Heart left ventricle (tissue), 16 donors: ENCODE data around the gene SMIM1. TPM values are rescaled to one million over a fixed set of nuclear protein-coding genes. Genes with fewer than 3 reads are reported as not detected.

Experiments
- ATAC-seq, 4 donors: fragments of 200-7000 bp; cut with Tn5 transposase; one replicate each; pipeline ENCODE4 v1.9.1; 2020 to 2022; ENCODE audit warnings: moderate library complexity in 4 of 4, mild to moderate bottlenecking in 3 of 4, moderate number of reproducible peaks in 1 of 4
- DNase-seq, 5 donors: peaks; one replicate each; pipeline ENCODE4 v3.0.0-alpha.2; 2020
- H3K27ac ChIP-seq, 12 donors: fragments of 200-600 bp; sonication (generic) in 4 of 12; one replicate each; pipeline versions ENCODE4 v1.5.0 to v1.8.0; 2016 to 2022; ENCODE audit warnings: mild to moderate bottlenecking in 2 of 12
- H3K27me3 ChIP-seq, 9 donors: fragments of 200-600 bp; sonication (generic) in 2 of 9; one replicate each; pipeline versions ENCODE4 v1.5.1 to v1.8.0; 2016 to 2022; ENCODE audit warnings: mild to moderate bottlenecking in 3 of 9
- H3K36me3 ChIP-seq, 9 donors: fragments of 200-600 bp; sonication (generic) in 2 of 9; one replicate each; pipeline versions ENCODE4 v1.5.0 to v1.8.0; 2018 to 2022; ENCODE audit warnings: mild to moderate bottlenecking in 2 of 9
- H3K4me1 ChIP-seq, 12 donors: fragments of 200-600 bp; sonication (generic) in 4 of 12; one replicate each; pipeline versions ENCODE4 v1.5.0 to v1.8.0; 2016 to 2022; ENCODE audit warnings: mild to moderate bottlenecking in 3 of 12
- H3K4me3 ChIP-seq, 12 donors: fragments of 200-600 bp; sonication (generic) in 4 of 12; one replicate each; pipeline versions ENCODE4 v1.5.0 to v1.8.0; 2017 to 2022; ENCODE audit warnings: mild to moderate bottlenecking in 9 of 12, moderate library complexity in 4 of 12
- H3K9me3 ChIP-seq, 12 donors: fragments of 200-600 bp; sonication (generic) in 4 of 12; one replicate each; pipeline versions ENCODE4 v1.5.0 to v1.8.0; 2016 to 2022; ENCODE audit warnings: mild to moderate bottlenecking in 1 of 12
- POLR2A ChIP-seq, 2 donors: fragments of 450-650 bp; IDR thresholded peaks; one replicate each; pipeline ENCODE4 v1.6.1; 2017; ENCODE audit warnings: antibody characterized with exemption in 2 of 2, mild to moderate bottlenecking in 2 of 2, moderate library complexity in 2 of 2
- WGBS, 4 donors: extraction: QIAGEN DNeasy Blood & Tissue Kit in 2 of 4; methylation state at CpG; one replicate each; pipeline versions ENCODE4 v1.1.5 to v1.1.7; 2013 to 2018; 5-methylcytosine and 5-hydroxymethylcytosine counted together
- intact Hi-C, 10 donors: fragments of 100-400 bp; cut with DNase I; formaldehyde crosslinking; loops; one replicate each; pipeline versions ENCODE4 v1.11.1 to v1.14.2; 2022
- polyA plus RNA-seq, 2 donors: library from polyadenylated mRNA; stranded (reverse); fragments of 200-250 nt; gene quantifications; one replicate each; pipeline ENCODE4 v1.2.3, GENCODE V29; 2013
- total RNA-seq, 9 donors: library from RNA; depleted of rRNA in 2 of 9; stranded (reverse); fragments of >200 nt in 2 of 9; fragmentation: NEBNext Ultra II Directional in 3 of 9; extraction: Animal tissue kit (Norgen Biotek cat#: 25700) in 3 of 9; gene quantifications; one replicate each; pipeline versions ENCODE4 v1.1.0 to v1.2.4, GENCODE V29; 2016 to 2023
- TF ChIP-seq, protein P1 (sequence below), 12 donors: fragments of 200-600 bp; sonication (generic) in 4 of 12; IDR thresholded peaks; one replicate each; pipeline versions ENCODE4 v1.5.0 to v1.8.0; 2018 to 2022; ENCODE audit warnings: antibody characterized with exemption in 12 of 12, mild to moderate bottlenecking in 5 of 12
- donor health status: ischemic (EF 13 %, LVEDD 7.1; RV severe dilation, severe dysfunction).
- donor health status: healthy with polysubstance abuse.
- donor health status: DM: no; HTN: yes; CAD: no.
- donor health status: DM: no; HTN: no; CAD: no.
- donor health status: ischemic (EF 25% LVEDD 6.9; RV normal size, moderate dysfunction).
- donor health status: ischemic (EF 25% LVEDD 5.7; RV mildly dilated, moderate dysfunction).
- donor health status: healthy.
- donor health status: DM: yes; HTN: yes; CAD: no.
- donor health status: ischemic (EF 35%, LVEDD 5.7; RV mildly dilated, moderate dysfunction).
- donor health status: nonischemic (EF 11% LVEDD 7.7; RV severe dilation, severe dysfunction).
- donor health status: DM: yes; HTN: yes; CAD: no.
- donor health status: PGD.
- donor health status: ischemic (EF 29% LVEDD 5.4; RV normal size, mild dysfunction).
- donor health status: nonischemic (EF 23%, LVEDD 6.1; RV moderate dilation, normal function).

The SMIM1 gene
- total and polyA plus RNA-seq, 11 donors: 3.8 to 51.2 (median 11.7) TPM

GRCh38 chr1:3821447-3821846 lies 48.9 kb downstream of the SMIM1 start:
- ATAC-seq: no peak

GRCh38 chr1:3821908-3822307 lies 49.4 kb downstream of the SMIM1 start:
- Histone ChIP-seq H3K36me3 (peaks cover 0 to 80% (median 77%) of the 10 kb centered on the region in 9 donors), H3K4me3 (no peak overlapping the region)
- no peak for DNase-seq

More at GRCh38 chr1:3821447-3821846, 48.9 kb downstream of the SMIM1 start:
- intact Hi-C loops: no loop called here
- no peak for DNase-seq
- WGBS, 4 donors: 77 to 89% (median 82%) methylated on average over 13 of the region's 13 CpGs
- Histone ChIP-seq H3K36me3 (peaks cover 0 to 78% (median 73%) of the 10 kb centered on the region in 9 donors), H3K9me3 (no peaks in the 10 kb centered on the region), H3K4me3 (no peak overlapping the region), H3K4me1 (no peaks in the 10 kb centered on the region), H3K27me3 (no peaks in the 10 kb centered on the region), H3K27ac (no peak overlapping the region)
- no peak for TF ChIP-seq POLR2A (IDR thresholded peaks at IDR 0.05)
- TF ChIP-seq, protein P1, sequence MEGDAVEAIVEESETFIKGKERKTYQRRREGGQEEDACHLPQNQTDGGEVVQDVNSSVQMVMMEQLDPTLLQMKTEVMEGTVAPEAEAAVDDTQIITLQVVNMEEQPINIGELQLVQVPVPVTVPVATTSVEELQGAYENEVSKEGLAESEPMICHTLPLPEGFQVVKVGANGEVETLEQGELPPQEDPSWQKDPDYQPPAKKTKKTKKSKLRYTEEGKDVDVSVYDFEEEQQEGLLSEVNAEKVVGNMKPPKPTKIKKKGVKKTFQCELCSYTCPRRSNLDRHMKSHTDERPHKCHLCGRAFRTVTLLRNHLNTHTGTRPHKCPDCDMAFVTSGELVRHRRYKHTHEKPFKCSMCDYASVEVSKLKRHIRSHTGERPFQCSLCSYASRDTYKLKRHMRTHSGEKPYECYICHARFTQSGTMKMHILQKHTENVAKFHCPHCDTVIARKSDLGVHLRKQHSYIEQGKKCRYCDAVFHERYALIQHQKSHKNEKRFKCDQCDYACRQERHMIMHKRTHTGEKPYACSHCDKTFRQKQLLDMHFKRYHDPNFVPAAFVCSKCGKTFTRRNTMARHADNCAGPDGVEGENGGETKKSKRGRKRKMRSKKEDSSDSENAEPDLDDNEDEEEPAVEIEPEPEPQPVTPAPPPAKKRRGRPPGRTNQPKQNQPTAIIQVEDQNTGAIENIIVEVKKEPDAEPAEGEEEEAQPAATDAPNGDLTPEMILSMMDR (IDR thresholded peaks at IDR 0.05): no peak

GRCh38 chr1:3822421-3822820 lies 49.9 kb downstream of the SMIM1 start:
- no peak for DNase-seq
- no peak overlapping the region for H3K4me3 ChIP-seq
- ATAC-seq: no peak
- no peaks in the 10 kb centered on the region for H3K9me3 ChIP-seq
- TF ChIP-seq, protein P1 (IDR thresholded peaks at IDR 0.05): no peak
- TF ChIP-seq POLR2A (IDR thresholded peaks at IDR 0.05): no peak
- WGBS, 4 donors: 88 to 94% (median 90%) methylated on average over 16 of the region's 16 CpGs
- no peaks in the 10 kb centered on the region for H3K27me3 ChIP-seq
- H3K4me1 ChIP-seq: no peaks in the 10 kb centered on the region
- no peak overlapping the region for H3K27ac ChIP-seq
- H3K36me3 ChIP-seq: peaks cover 0 to 85% (median 82%) of the 10 kb centered on the region in 9 donors
- intact Hi-C loops: no loop called here

More at GRCh38 chr1:3821908-3822307, 49.4 kb downstream of the SMIM1 start:
- Histone ChIP-seq H3K27ac (no peak overlapping the region), H3K4me1 (no peaks in the 10 kb centered on the region), H3K27me3 (no peaks in the 10 kb centered on the region), H3K9me3 (no peaks in the 10 kb centered on the region)
- TF ChIP-seq POLR2A (IDR thresholded peaks at IDR 0.05): no peak
- TF ChIP-seq, protein P1 (IDR thresholded peaks at IDR 0.05): no peak
- no peak for ATAC-seq
- intact Hi-C loops: no loop called here
- 88 to 93% (median 89%) methylated on average over 15 of the region's 15 CpGs for WGBS, 4 donors

DNA sequence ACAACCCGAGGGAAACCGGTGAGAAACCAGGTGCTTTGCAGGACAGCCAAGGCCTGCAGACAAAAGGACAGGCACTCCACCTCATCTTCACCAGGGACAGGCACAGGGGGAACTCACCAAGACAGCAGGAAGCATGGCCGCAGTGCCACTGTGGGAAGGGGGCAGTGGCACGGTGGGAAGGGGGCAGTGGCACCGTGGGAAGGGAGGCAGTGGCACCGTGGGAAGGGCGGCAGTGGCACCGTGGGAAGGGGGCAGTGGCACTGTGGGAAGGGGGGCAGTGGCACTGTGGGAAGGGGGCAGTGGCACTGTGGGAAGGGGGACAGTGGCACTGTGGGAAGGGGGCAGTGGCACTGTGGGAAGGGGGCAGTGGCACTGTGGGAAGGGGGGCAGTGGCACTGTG lies 52.1 kb downstream of the SMIM1 start:
- Histone ChIP-seq H3K27me3 (no peaks in the 10 kb centered on the region), H3K4me1 (no peaks in the 10 kb centered on the region), H3K36me3 (peaks cover 0 to 98% (median 92%) of the 10 kb centered on the region in 9 donors), H3K9me3 (no peaks in the 10 kb centered on the region), H3K4me3 (no peak overlapping the region), H3K27ac (no peak overlapping the region)
- no peak for TF ChIP-seq POLR2A (IDR thresholded peaks at IDR 0.05)
- TF ChIP-seq, protein P1 (IDR thresholded peaks at IDR 0.05): no peak
- WGBS, 4 donors: 78 to 97% (median 88%) methylated on average over 7 to 8 of the region's 8 CpGs
- DNase-seq (no peak), ATAC-seq (no peak)
- intact Hi-C loops: no loop called here
